ENCODE results near the gene AAMDC. TPM values are rescaled to one million over a fixed set of nuclear protein-coding genes. Genes with fewer than 3 reads are reported as not detected.

AAMDC gene
- total and polyA plus RNA-seq, 2 of the 13 experiments (the other 11 are each of a cell fraction or from before 2014, with no cell fraction given) = 18.1 to 35.6 TPM

DNA sequence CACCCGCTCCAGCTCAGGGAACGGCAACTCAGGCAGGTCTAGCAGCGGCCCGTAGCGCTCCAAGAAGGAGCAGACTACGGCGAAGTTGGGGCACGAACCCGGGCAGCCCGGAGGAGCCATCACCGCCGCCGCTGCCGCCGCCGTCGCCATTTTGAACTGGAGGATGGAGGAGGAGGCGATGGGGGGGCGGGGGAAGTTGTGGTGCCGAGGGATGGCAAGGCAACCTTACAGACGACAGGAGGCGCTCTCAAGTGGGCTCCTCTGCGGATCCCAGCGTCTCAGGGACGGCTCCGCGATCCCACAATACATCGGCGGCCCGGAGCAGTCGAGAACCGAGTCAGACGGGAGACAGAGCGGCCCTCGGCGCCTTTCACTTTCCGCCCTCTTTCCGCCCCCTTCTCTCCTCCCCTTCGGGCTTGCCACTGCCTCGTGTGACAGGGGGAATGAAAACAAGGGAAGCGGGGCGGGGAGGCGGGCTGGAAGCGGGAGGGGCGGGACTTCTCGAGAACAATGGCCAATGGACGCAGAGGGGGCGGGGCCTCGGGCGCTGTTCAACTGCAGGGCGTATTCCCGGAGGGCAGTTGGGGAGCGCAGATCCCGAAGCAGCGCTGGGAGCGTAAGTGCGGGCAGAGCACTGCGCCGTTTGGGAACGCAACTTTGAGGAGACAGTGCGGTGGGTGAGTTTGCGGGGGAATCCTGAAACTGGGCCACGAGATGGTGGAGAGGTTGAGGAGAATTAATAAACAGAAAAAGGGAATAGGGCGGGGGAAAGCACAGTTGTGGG is at the start of gene AAMDC, which contains the start of gene RSF1 (continued):
- TF ChIP-seq, protein P1, sequence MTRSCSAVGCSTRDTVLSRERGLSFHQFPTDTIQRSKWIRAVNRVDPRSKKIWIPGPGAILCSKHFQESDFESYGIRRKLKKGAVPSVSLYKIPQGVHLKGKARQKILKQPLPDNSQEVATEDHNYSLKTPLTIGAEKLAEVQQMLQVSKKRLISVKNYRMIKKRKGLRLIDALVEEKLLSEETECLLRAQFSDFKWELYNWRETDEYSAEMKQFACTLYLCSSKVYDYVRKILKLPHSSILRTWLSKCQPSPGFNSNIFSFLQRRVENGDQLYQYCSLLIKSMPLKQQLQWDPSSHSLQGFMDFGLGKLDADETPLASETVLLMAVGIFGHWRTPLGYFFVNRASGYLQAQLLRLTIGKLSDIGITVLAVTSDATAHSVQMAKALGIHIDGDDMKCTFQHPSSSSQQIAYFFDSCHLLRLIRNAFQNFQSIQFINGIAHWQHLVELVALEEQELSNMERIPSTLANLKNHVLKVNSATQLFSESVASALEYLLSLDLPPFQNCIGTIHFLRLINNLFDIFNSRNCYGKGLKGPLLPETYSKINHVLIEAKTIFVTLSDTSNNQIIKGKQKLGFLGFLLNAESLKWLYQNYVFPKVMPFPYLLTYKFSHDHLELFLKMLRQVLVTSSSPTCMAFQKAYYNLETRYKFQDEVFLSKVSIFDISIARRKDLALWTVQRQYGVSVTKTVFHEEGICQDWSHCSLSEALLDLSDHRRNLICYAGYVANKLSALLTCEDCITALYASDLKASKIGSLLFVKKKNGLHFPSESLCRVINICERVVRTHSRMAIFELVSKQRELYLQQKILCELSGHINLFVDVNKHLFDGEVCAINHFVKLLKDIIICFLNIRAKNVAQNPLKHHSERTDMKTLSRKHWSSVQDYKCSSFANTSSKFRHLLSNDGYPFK (CRISPR knock-in tag; IDR thresholded peaks at IDR 0.05; ENCODE audit: borderline replicate concordance) = peak; percentile 83
- TF ChIP-seq ZNF556 (CRISPR knock-in tag; IDR thresholded peaks at IDR 0.05; ENCODE audit: borderline replicate concordance) (no peak), ZMAT3 (CRISPR knock-in tag; conservative IDR thresholded peaks at IDR 0.05) (no peak; the same call in 1 of the 2 replicates), ZMYM2 (CRISPR knock-in tag; IDR thresholded peaks at IDR 0.05) (no peak), RFX5 (IDR thresholded peaks at IDR 0.05; ENCODE audit: low read depth, low read length) (no peak), NCOA2 (CRISPR knock-in tag; IDR thresholded peaks at IDR 0.05) (no peak), ZNF350 (CRISPR knock-in tag; IDR thresholded peaks at IDR 0.05; ENCODE audit: borderline replicate concordance, low read depth) (peak; percentile 64; the same call in 1 of the 2 replicates), ZBTB7B (CRISPR knock-in tag; IDR thresholded peaks at IDR 0.05) (no peak), ZNF530 (CRISPR knock-in tag; IDR thresholded peaks at IDR 0.05; ENCODE audit: low read depth) (0 out of 2 replicates have a peak, but pooled peaks have one; percentile 62)
- TF ChIP-seq, protein P2, sequence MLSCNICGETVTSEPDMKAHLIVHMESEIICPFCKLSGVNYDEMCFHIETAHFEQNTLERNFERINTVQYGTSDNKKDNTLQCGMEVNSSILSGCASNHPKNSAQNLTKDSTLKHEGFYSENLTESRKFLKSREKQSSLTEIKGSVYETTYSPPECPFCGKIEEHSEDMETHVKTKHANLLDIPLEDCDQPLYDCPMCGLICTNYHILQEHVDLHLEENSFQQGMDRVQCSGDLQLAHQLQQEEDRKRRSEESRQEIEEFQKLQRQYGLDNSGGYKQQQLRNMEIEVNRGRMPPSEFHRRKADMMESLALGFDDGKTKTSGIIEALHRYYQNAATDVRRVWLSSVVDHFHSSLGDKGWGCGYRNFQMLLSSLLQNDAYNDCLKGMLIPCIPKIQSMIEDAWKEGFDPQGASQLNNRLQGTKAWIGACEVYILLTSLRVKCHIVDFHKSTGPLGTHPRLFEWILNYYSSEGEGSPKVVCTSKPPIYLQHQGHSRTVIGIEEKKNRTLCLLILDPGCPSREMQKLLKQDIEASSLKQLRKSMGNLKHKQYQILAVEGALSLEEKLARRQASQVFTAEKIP (CRISPR knock-in tag; IDR thresholded peaks at IDR 0.05; ENCODE audit: borderline replicate concordance) = no peak
- TF ChIP-seq, protein P3, sequence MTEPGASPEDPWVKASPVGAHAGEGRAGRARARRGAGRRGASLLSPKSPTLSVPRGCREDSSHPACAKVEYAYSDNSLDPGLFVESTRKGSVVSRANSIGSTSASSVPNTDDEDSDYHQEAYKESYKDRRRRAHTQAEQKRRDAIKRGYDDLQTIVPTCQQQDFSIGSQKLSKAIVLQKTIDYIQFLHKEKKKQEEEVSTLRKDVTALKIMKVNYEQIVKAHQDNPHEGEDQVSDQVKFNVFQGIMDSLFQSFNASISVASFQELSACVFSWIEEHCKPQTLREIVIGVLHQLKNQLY (CRISPR knock-in tag; IDR thresholded peaks at IDR 0.05) = no peak
- TF ChIP-seq, protein P4, sequence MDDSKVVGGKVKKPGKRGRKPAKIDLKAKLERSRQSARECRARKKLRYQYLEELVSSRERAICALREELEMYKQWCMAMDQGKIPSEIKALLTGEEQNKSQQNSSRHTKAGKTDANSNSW (CRISPR knock-in tag; IDR thresholded peaks at IDR 0.05; ENCODE audit: borderline replicate concordance) = no peak
- TF ChIP-seq, protein P5, sequence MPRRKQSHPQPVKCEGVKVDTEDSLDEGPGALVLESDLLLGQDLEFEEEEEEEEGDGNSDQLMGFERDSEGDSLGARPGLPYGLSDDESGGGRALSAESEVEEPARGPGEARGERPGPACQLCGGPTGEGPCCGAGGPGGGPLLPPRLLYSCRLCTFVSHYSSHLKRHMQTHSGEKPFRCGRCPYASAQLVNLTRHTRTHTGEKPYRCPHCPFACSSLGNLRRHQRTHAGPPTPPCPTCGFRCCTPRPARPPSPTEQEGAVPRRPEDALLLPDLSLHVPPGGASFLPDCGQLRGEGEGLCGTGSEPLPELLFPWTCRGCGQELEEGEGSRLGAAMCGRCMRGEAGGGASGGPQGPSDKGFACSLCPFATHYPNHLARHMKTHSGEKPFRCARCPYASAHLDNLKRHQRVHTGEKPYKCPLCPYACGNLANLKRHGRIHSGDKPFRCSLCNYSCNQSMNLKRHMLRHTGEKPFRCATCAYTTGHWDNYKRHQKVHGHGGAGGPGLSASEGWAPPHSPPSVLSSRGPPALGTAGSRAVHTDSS (CRISPR knock-in tag; conservative IDR thresholded peaks at IDR 0.05) = no peak
- TF ChIP-seq, protein P6, sequence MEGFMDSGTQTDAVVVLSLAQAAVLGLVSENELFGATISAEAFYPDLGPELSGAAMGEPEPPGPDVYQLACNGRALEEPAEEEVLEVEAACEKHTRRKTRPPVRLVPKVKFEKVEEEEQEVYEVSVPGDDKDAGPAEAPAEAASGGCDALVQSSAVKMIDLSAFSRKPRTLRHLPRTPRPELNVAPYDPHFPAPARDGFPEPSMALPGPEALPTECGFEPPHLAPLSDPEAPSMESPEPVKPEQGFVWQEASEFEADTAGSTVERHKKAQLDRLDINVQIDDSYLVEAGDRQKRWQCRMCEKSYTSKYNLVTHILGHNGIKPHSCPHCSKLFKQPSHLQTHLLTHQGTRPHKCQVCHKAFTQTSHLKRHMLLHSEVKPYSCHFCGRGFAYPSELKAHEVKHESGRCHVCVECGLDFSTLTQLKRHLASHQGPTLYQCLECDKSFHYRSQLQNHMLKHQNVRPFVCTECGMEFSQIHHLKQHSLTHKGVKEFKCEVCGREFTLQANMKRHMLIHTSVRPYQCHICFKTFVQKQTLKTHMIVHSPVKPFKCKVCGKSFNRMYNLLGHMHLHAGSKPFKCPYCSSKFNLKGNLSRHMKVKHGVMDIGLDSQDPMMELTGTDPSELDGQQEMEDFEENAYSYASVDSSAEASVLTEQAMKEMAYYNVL (CRISPR knock-in tag; IDR thresholded peaks at IDR 0.05; ENCODE audit: borderline replicate concordance) = no peak
- TF ChIP-seq, protein P7, sequence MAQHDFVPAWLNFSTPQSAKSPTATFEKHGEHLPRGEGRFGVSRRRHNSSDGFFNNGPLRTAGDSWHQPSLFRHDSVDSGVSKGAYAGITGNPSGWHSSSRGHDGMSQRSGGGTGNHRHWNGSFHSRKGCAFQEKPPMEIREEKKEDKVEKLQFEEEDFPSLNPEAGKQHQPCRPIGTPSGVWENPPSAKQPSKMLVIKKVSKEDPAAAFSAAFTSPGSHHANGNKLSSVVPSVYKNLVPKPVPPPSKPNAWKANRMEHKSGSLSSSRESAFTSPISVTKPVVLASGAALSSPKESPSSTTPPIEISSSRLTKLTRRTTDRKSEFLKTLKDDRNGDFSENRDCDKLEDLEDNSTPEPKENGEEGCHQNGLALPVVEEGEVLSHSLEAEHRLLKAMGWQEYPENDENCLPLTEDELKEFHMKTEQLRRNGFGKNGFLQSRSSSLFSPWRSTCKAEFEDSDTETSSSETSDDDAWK (CRISPR knock-in tag; IDR thresholded peaks at IDR 0.05) = no peak
- TF ChIP-seq, protein P8, sequence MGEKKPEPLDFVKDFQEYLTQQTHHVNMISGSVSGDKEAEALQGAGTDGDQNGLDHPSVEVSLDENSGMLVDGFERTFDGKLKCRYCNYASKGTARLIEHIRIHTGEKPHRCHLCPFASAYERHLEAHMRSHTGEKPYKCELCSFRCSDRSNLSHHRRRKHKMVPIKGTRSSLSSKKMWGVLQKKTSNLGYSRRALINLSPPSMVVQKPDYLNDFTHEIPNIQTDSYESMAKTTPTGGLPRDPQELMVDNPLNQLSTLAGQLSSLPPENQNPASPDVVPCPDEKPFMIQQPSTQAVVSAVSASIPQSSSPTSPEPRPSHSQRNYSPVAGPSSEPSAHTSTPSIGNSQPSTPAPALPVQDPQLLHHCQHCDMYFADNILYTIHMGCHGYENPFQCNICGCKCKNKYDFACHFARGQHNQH (CRISPR knock-in tag; IDR thresholded peaks at IDR 0.05) = peak; percentile 47
